Measurements from ENCODE around the gene FIP1L1.
A peak's percentile ranks its signal among the peaks of the same experiment; 100 is the strongest.

FIP1L1 gene

GRCh38 chr4:53507058-53507457 is 129.6 kb downstream of the FIP1L1 start:
- no peak for DNase-seq

- peak in 1 of 2 experiments; percentile 24 for DNase-seq
Observed at GRCh38 chr4:53507671-53508286, 130.3 kb downstream of the FIP1L1 start.

- DNase-seq: no peak
Observed at GRCh38 chr4:53508446-53508845, 131.0 kb downstream of the FIP1L1 start.

- no peak for DNase-seq
Observed at GRCh38 chr4:53510321-53510720, 132.9 kb downstream of the FIP1L1 start.

Measured in NCI-H2081 (cell line).